Activated CD8-positive, alpha-beta memory T cell treated with anti-CD3 and anti-CD28 coated beads for 48 hours (primary cell): ENCODE data around the gene COL19A1.
"Not testable (repeated sequence)": the region's sequence is repeated elsewhere in the genome, so short reads cannot be mapped to it uniquely, and the experiment has no call there.

Experiments
- DNase-seq, 3 experiments: peaks; one replicate each; pipeline ENCODE4 v3.0.0-alpha.2; 2020; ENCODE audit warnings: low read depth in 2 of 3, low spot score in 2 of 3

Gene COL19A1

GRCh38 chr6:69895396-69895795 lies 29.0 kb downstream of the COL19A1 start:
- no peak for DNase-seq

- no peak for DNase-seq
Measured at GRCh38 chr6:69900869-69901268, 34.5 kb downstream of the COL19A1 start.

GRCh38 chr6:69901361-69901760 lies 35.0 kb downstream of the COL19A1 start:
- DNase-seq = no peak

GRCh38 chr6:69907981-69908498 lies 41.7 kb downstream of the COL19A1 start:
- DNase-seq = no peak

- no peak for DNase-seq
Measured at GRCh38 chr6:69913361-69913760, 47.0 kb downstream of the COL19A1 start.

- DNase-seq = no peak
Measured at GRCh38 chr6:69914015-69914485, 47.7 kb downstream of the COL19A1 start.

- DNase-seq = no peak
Measured at GRCh38 chr6:69915346-69915745, 49.0 kb downstream of the COL19A1 start.

- DNase-seq = no peak
Measured at GRCh38 chr6:69917834-69918233, 51.5 kb downstream of the COL19A1 start.

GRCh38 chr6:69918813-69919475 lies 52.6 kb downstream of the COL19A1 start:
- DNase-seq = no peak

GRCh38 chr6:69921066-69921465 lies 54.7 kb downstream of the COL19A1 start:
- not testable (repeated sequence) for DNase-seq

- DNase-seq = not testable (repeated sequence)
Measured at GRCh38 chr6:69921611-69922010, 55.3 kb downstream of the COL19A1 start.

- DNase-seq = no peak
Measured at GRCh38 chr6:69926745-69927144, 60.4 kb downstream of the COL19A1 start.

GRCh38 chr6:69933239-69933638 lies 66.9 kb downstream of the COL19A1 start:
- DNase-seq = no peak

GRCh38 chr6:69935079-69935478 lies 68.7 kb downstream of the COL19A1 start:
- DNase-seq = no peak

- DNase-seq = no peak
Measured at GRCh38 chr6:69936674-69937363, 70.5 kb downstream of the COL19A1 start.

- no peak for DNase-seq
Measured at GRCh38 chr6:69937402-69938136, 71.2 kb downstream of the COL19A1 start.

- no peak for DNase-seq
Measured at GRCh38 chr6:69942485-69942884, 76.1 kb downstream of the COL19A1 start.

GRCh38 chr6:69945192-69945591 lies 78.8 kb downstream of the COL19A1 start:
- DNase-seq = no peak

GRCh38 chr6:69948479-69949114 lies 82.2 kb downstream of the COL19A1 start:
- no peak for DNase-seq

GRCh38 chr6:69953491-69953890 lies 87.1 kb downstream of the COL19A1 start:
- DNase-seq = no peak

GRCh38 chr6:69954733-69955132 lies 88.4 kb downstream of the COL19A1 start:
- DNase-seq = no peak
